ENCODE data around the gene BLTP3A.
"Not testable (repeated sequence)": the region's sequence is repeated elsewhere in the genome, so short reads cannot be mapped to it uniquely, and the experiment has no call there.

The BLTP3A gene, protein sequence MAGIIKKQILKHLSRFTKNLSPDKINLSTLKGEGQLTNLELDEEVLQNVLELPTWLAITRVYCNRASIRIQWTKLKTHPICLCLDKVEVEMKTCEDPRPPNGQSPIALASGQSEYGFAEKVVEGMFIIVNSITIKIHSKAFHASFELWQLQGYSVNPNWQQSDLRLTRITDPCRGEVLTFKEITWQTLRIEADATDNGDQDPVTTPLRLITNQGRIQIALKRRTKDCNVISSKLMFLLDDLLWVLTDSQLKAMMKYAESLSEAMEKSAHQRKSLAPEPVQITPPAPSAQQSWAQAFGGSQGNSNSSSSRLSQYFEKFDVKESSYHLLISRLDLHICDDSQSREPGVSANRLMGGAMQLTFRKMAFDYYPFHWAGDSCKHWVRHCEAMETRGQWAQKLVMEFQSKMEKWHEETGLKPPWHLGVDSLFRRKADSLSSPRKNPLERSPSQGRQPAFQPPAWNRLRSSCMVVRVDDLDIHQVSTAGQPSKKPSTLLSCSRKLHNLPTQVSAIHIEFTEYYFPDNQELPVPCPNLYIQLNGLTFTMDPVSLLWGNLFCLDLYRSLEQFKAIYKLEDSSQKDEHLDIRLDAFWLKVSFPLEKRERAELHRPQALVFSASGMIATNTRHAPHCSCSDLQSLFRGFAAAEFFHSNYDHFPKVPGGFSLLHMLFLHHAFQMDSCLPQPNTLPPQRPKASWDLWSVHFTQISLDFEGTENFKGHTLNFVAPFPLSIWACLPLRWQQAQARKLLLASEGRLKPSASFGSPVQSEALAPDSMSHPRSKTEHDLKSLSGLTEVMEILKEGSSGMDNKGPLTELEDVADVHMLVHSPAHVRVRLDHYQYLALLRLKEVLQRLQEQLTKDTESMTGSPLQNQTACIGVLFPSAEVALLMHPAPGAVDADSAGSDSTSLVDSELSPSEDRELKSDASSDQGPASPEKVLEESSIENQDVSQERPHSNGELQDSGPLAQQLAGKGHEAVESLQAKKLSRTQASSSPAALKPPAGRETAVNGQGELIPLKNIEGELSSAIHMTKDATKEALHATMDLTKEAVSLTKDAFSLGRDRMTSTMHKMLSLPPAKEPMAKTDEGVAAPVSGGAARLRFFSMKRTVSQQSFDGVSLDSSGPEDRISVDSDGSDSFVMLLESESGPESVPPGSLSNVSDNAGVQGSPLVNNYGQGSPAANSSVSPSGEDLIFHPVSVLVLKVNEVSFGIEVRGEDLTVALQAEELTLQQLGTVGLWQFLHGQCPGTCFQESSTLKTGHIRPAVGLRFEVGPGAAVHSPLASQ (N-terminal part only)

DNA sequence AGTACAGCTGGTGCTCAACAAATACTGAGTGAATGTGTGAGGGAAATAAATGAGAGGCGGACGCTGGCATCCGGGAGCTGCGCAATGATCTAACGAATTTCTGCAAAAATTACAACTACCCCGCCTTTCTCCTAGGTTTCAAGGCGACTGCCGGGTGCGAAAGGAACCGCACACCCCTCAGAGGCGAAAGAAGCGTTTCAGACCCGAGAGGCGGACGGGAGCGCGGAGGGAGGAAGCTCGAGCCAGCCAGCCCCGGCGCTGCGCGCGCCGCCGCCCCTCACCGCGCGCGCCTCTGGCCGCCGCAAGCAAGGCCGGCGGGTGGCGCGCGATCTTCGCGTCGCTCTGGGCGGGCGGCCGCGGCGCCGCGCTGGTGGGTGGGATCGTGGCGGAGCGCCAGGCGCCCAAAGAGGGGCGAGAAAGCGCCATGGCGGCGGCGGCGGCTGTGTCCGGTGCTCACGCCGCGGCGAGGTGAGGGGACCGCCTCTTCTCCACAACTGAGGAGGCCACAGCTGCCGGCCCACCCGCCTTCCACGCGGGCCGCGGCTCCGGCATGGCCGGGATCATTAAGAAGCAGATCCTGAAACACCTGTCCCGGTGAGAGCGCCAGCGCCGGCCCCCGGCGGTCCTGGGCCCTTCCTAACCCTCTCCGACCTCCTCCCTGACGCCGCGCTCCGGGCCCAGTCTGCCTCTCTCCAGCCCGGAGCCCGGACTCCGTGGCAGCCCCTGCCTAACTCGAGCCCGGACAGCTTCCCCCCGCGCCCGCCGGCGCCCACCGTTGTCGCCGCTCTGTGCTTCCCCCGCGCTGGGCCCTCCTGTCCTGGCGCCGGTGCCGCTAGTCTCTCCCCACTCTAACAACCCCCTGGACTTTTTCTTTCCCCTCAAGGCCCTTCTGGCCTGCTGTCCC is at the start of gene BLTP3A:
Gene BLTP3A (plus strand): TSS at position 383 of the 904 bp plus-strand sequence. CDS start 168 bp downstream, at position 551.
- DNase-seq (ENCODE audit: low read depth in 2 of 3, low spot score in 2 of 3) = peak; percentile 36 to 67 (median 41)

DNA sequence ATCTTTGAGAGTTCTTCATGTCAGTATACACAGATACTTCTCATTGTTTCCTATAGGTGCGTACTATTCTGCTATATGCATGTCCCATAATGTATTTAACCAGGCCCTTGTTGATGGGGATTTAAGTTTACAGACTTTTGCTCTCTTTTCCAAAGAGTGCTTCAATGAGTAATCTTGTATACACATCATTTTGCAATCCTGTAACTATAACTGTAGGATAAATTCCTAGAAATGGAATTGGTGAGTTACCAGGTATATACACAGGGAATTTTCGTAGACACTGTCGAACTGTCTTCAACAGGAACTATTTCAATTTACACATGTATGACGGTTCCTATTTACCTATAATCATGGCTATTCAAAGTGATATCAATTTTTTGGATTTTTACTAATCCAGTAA is 49.8 kb upstream of the BLTP3A start:
- DNase-seq (ENCODE audit: low read depth in 2 of 3, low spot score in 2 of 3) = no peak

DNA sequence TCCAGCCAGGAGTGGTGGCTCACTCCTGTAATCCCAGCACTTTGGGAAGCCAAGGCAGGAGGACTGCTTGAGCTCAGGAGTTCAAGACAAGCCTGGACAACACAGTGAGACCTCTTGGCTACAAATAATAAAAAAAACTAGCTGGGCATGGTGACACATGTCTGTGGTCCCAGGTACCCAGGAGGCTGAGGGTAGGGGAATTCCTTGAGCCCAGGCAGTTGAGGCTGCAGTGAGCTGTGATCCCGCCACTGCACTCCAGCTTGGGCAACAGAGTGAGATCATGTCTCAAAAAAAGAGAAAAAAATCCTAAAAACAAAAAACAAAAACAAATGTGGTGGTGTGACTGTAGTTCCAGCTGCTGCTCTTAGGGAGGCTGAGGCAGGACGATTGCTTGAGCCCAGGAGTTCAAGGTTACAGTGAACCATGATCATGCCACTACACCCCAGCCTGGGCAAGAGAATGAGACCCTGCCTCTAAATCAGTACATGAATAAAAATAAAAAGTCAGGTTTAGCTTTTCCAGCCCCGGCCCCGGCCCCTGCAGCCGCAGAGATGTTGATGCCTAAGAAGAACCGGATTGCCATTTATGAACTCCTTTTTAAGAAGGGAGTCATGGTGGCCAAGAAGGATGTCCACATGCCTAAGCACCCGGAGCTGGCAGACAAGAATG is 48.1 kb upstream of the BLTP3A start:
- no peak for DNase-seq (ENCODE audit: low read depth in 2 of 3, low spot score in 2 of 3)

DNA sequence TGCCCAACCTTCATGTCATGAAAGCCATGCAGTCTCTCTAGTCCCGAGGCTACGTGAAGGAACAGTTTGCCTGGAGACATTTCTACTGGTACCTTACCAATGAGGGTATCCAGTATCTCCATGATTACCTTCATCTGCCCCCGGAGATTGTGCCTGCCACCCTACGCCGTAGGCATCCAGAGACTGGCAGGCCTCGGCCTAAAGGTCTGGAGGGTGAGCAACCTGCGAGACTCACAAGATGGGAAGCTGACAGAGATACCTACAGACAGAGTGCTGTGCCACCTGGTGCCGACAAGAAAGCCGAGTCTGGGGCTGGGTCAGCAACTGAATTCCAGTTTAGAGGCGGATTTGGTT is 47.6 kb upstream of the BLTP3A start:
- not testable (repeated sequence) for DNase-seq (ENCODE audit: low read depth in 2 of 3, low spot score in 2 of 3)

DNA sequence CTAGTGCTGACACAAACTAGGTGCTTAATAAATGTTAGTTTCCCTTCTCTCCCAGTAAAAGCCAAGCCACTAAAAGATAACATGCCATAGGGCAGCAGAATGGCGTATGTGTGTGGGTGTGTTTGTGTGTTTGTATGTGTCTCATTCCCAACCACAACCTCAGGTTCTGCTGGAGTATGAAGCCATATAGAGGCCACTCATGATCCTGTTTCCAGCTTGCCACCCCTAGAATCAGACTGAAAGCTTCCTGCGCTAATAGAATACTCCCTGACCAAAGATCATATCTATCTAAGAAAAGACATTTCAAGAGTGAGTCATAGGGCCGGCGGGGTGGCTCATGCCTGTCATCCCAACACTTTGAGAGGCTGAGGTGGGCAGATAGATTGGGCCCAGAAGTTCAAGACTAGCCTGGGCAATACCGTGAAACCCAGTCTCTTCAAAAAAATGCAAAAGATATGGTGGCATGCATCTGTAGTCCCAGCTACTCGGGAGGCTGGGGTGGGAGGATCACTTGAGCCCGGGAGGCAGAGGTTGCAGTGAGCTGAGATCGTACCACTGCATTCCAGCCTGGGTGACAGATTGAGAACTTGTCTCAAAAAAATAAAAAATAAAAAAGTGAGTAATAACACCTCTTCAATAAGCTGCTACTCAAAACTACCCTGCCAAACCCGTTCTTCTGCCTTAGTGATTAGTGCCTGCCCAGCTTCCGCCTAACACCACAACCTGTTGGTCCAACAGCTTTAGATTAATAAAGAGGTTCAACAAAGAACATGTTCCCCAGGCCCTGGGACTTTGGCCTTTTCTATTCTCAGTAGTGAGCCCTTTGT is 46.4 kb upstream of the BLTP3A start:
- DNase-seq (ENCODE audit: low read depth in 2 of 3, low spot score in 2 of 3) = peak in 1 of 3 experiments; percentile 4

DNA sequence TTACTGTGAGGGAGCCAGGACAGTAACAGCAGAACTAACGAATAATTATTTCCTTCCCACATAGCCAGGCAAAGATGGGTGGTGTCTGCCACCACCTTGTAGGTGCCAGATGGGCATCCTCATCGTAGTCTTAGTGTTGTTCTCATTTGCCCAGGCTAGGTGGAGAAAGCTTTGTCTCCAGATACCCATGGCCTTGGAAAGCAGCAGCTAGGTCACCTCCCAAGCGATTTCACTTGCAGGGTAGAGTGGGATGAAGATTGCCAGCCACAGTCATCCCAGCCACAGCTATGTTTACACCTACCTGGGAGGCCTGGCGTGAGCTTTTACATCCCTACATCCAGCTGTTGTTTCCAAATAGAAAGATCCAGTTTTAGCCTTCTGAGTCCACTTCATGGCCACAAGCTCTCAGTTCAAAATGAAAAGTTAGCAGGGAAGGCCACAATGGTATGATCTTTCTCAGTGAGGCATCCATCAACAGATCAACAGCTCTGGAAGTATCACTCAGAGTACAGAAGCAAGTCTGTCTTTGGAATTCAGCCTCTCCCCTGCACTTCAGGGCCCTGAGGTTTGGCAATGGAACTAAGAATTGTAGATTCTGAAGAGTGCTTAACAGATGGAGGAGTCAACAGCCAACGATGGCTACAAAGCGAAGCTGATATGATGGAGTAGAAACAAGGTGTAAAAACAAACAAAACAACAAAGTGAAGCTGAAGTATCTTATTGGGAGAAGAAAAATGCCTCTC is 45.6 kb upstream of the BLTP3A start:
- no peak for DNase-seq (ENCODE audit: low read depth in 2 of 3, low spot score in 2 of 3)

DNA sequence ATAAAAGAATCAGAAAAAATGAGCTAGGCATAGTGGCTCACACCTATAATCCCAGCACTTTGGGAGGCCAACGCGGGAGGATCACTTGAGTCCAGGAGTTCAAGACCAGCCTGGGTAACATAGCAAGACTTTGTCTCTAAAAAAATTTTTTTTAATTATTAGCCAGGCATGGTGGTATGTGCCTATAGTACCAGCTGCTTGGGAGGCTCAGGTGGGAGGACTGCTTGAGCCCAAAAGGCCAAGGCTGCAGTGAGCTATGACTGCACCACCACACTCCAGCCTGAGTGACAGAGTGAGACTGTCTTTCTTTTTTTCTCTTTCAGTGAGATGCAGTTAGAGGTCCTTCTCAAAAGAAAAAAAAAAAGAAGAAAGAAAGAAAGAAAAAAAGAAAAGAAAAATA is 43.1 kb upstream of the BLTP3A start:
- no peak for DNase-seq (ENCODE audit: low read depth in 2 of 3, low spot score in 2 of 3)

DNA sequence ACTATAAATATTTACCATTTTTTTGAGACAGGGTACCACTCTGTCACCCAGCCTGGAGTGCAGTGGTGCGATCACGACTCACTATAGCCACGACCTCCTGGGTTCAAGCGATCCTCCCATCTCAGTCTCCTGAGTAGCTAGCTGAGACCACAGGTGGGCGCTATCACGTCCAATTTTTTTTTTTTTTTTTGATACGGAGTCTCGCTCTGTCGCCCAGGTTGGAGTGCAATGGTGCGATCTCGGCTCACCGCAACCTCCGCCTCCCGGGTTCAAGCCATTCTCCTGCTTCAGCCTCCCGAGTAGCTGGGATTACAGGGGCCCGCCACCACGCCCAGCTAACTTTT is 35.4 kb upstream of the BLTP3A start:
- peak in 2 of 3 experiments; percentile 11 to 18 for DNase-seq (ENCODE audit: low read depth in 2 of 3, low spot score in 2 of 3)

DNA sequence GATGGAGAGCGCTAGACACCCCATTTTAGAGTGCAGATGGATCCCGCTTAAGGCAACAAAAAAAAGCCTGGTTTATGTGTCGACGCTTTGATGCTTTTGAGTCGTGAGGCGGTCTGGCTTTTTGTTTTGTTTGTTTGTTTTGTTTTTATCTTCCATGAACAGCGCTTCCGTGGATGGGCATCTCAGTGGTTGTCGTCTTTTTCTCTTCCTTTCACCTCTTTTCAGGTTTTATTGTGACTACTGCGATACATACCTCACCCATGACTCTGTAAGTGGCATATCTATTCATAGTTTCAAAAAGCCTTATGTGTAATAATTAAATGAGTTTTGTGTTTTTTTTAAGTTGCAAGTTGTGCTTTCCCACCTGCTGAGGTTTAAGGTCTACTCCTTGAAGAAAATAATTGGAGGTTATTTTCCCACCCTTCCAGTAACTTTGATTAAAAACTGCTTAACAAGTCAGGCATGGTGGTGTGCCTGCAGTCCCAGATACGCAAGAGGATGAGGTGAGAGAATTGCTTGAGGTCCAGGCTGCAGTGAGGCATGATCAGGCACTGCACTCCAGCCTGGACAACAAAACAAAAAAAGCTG is 34.1 kb upstream of the BLTP3A start:
- DNase-seq (ENCODE audit: low read depth in 2 of 3, low spot score in 2 of 3) = no peak

DNA sequence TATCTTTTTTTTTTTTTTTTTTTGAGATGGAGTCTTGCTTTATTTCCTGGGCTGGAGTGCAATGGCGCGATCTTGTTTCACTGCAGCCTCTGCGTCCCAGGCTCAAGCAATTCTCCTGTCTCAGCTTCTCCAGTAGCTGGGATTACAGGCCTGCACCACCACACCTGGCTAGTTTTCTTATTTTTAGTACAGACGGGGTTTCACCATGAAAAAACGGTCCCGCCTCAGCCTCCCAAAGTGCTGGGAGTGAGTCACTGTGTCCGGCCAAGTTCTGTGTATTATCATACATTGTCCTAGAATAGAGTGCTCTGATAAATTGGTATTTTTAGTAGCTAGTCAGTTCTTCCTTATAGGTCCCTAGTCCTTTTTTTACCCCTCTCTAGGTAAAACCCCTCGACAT is 31.8 kb upstream of the BLTP3A start:
- DNase-seq (ENCODE audit: low read depth in 2 of 3, low spot score in 2 of 3) = no peak

DNA sequence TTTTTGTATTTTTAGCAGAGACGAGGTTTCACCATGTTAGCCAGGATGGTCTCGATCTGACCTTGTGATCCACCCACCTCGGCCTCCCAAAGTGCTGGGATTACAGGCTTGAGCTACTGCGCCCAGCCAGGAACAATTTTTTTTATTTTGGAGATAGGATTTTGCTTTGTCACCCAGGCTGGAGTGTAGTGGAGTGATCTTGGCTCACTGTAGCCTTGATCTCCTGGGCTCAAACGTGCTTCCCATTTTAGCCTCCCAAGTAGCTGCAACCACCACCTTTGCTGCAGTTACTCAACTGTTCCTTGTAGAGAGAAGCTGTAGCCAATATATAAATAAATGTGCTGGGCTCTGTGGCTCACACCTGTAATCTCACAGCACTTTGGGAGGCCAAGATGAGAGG is 30.2 kb upstream of the BLTP3A start:
- DNase-seq (ENCODE audit: low read depth in 2 of 3, low spot score in 2 of 3) = not testable (repeated sequence)

DNA sequence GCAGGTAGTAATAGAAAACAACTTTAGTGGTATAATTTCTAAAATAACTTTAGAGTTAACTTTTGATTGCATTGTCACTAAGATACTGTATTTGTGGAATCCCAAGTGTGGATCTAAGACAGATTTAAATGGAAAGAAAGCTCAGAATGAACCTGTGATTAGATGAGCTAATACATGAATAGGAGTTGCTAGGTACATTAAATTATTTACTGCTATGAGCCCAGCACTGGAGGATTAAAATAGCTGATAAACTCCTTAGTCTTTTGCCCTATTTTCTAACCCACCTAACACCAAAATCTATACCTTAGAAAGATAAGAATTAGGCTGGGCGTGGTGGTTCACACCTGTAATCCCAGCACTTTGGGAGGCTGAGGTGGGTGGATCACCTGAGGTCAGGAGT is 23.7 kb upstream of the BLTP3A start:
- DNase-seq (ENCODE audit: low read depth in 2 of 3, low spot score in 2 of 3) = no peak

DNA sequence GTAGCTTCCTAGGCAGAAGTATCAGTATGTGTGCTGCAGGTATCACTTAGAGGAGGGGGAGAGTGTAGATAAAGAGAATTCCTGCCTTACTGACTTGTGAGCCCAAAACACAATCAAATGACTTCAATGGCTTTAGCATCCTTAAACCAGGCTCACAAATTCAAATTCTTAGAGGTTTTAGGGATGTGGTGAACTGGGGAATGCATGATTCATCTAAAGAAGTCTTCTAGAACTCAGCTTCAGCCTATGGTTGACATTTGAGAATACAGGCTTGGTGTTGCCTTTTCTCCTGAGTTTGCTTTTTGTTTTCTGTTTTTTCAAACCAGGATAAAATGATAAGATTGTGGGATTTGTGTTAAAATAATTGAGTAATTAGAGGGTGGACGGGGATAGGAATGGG is 20.2 kb upstream of the BLTP3A start:
- DNase-seq (ENCODE audit: low read depth in 2 of 3, low spot score in 2 of 3) = no peak

DNA sequence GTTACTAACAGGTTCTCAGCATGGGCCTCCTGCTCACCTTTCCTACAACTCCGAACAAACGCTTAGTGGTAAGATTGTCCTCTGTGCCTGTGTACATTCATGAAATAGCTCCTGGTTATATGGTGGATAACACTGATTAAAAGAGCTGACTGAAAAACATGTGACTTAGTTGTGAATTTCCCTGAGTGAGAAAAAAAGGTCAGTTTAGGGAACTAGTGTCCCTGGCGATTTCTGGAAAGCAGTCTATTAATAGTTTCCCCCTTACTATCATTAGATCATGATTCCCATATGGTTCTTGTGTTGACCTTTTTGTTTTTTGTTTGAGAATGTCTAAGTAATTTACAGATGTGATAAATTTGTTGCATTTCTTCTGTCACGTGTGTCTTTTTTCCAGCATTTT is 18.9 kb upstream of the BLTP3A start:
- no peak for DNase-seq (ENCODE audit: low read depth in 2 of 3, low spot score in 2 of 3)

DNA sequence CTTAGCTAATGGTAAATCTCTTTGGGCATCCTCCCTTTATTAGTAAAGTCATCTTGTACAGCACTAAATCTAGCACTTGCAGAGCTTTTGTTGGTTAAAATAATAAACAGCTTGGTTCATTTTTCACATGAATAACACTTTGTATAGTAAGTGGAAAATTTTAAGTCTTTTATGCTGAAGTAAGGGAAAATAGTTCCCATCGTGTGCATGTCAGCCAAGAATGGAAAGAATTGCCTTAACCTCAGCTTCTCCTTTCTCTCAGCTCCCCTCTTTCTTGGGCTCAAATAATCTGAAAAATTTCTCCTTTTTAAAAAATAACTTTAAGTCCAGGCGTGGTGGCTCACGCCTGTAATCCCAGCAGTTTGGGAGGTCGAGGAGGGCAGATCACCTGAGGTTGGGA is 18.0 kb upstream of the BLTP3A start:
- no peak for DNase-seq (ENCODE audit: low read depth in 2 of 3, low spot score in 2 of 3)

DNA sequence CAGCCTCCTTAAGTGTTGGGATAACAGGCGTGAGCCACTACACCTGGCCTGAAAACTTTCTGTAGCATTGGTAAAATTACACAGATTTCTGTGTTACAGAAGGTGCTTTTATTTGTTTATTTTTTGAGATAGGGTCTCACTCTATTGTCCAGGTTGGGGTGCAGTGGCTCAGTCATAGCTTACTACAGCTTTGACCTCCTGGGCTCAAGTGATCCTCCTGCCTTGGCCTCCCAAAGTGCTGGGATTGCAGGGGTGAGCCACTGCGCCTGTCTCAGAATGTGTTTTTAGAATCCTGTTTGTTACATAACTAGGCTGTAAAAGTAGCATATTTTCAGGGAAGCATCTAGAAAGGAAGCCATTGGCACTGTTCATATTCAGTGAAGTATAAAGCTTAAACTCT is 16.9 kb upstream of the BLTP3A start:
- DNase-seq (ENCODE audit: low read depth in 2 of 3, low spot score in 2 of 3) = no peak

DNA sequence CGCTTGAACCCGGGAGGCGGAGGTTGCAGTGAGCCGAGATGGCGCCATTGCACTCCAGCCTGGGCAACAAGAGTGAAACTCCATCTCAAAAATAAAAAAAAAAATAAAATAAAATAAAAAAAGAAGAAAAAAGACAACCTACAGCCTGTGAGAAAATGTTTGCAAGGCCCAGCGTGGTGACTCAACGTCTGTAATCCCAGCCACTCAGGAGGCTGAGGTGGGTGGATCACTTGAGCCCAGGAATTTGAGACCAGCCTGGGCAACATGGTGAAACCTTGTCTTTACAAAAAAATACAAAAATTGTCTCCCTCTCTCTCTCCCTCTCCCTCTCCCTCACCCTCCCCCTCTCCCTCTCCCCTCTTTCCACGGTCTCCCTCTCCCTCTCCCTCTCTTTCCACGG is 6.5 kb upstream of the BLTP3A start:
- DNase-seq (ENCODE audit: low read depth in 2 of 3, low spot score in 2 of 3) = not testable (repeated sequence)

DNA sequence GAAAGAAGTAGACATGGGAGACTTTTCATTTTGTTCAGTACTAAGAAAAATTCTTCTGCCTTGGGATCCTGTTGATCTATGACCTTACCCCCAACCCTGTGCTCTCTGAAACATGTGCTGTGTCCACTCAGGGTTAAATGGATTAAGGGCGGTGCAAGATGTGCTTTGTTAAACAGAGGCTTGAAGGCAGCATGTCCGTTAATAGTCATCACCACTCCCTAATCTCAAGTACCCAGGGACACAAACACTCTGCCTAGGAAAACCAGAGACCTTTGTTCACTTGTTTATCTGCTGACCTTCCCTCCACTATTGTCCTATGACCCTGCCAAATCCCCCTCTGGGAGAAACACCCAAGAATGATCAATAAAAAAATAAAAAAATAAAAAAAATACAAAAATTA is 4.7 kb upstream of the BLTP3A start:
- DNase-seq (ENCODE audit: low read depth in 2 of 3, low spot score in 2 of 3) = not testable (repeated sequence)

Measured in activated CD8-positive, alpha-beta memory T cell treated with anti-CD3 and anti-CD28 coated beads for 48 hours (primary cell).